ENCODE data around the gene PDE4B.

Gene PDE4B

DNA sequence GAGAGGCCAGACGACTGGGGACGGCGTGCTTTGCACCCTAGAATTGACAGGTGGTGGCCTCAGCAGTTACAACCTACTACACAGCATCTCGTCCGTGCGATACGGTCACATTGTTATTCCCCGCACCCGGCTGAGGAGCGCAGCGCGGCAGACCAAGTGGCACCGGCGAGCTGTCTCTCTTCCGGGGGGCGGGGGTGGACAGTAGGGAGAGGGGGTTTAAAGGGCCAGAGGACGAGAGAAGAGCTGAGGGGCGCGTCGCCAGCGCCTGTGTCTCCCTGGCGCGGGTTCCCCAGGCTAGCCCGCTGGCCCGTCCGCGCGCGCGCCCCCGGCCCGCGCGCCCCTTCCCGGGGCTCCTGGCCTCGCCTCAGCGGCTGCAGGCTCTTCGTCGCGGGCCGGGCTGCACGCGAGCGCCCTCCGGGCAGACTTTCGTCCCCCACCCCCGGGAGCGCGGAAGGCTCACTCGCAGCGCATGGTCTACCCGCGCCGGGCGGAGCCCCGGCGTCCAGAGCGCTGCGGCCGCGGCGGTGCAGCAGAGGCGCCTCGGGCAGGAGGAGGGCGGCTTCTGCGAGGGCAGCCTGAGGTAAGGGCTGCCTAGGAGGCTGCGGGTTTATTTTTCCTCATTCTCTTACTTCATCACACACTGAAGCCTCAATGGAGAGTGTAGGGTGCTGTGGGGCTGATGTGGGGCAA is at the start of gene PDE4B:
Gene PDE4B, plus strand, starts transcription at position 227 of the 690 bp plus-strand sequence.
- DNase-seq, result peak; percentile 36

DNA sequence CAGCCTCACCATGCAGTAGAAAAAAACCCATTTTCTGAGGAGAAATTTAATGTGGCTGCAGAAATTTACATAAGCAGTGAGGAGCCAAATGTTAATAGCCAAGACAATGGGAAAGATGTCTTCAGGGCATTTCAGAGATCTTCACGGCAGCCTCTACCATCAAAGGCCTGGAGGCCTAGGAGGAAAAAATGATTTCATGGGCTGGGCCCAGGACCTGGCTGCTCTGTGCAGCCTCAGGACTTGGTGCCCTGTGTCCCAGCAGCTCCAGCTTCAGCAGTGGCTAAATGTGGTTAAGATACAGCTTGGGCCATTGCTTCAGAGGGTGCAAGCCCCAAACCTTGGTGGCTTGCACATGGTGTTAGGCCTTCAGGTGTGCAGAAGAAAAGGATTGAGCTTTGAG is 48.0 kb upstream of the PDE4B start:
- DNase-seq, result no peak

DNA sequence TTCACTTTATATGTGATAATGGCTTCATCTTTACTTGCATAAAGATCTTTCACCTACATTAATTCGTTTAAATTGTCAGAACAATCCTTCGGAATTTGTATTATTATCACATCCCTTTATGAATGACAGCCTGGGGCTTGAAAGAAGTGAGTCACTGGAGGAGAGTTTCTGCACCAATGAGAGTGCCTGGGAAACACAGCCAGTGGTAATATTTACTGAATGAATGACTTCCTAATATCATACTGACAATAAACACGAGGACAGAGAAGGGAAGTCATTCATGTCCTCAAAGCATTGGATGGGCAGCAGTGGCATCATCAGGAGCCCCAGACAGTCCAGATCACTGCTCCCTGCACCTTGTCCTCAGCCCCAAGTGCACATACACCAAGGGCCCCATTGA is 40.7 kb upstream of the PDE4B start:
- no peak for DNase-seq

- peak; percentile 35 for DNase-seq
Measured at GRCh38 chr1:65756616-65757015, 36.1 kb upstream of the PDE4B start.

- no peak for DNase-seq
Measured at GRCh38 chr1:65757531-65757930, 35.2 kb upstream of the PDE4B start.

GRCh38 chr1:65758128-65758527 is 34.6 kb upstream of the PDE4B start:
- no peak for DNase-seq

GRCh38 chr1:65759516-65759915 is 33.2 kb upstream of the PDE4B start:
- no peak for DNase-seq

DNA sequence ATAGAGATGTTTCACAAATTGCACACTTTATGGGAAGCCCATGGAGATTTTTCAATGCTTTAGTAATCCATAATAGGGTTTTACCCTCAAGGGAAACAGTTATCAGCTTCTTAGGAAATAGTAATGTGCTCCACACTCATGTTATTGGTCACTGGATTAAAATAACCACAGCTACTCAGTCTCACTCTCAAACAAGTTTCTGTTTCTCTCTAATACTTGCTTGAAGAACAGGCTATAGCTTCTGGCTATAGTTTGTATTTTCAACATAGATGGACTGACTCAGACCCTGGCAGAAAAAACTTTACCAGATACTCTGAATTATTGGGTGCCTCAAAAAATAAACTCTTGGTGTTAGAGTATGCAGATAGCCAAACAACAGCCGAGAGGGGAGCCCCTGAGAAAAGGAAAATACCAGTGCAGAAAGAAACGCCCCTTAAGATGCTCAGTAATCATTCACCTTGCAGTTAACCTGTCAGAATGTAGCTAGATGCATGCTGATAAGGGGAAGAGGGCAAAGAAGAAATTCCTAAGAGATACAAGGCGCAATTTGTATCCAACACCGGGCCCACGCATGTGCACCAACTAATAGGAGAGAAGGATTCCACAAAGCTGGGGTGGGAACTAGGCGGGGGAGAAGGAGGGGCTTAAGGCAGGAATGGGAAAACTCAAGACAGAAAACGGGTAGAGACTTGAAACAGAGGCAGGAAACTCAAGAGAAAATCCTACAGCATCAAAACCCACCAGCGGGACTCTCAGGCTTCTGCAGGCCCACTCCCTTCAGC is 30.4 kb upstream of the PDE4B start:
- peak; percentile 5 for DNase-seq

- DNase-seq, result no peak
Measured at GRCh38 chr1:65764052-65764451, 28.6 kb upstream of the PDE4B start.

DNA sequence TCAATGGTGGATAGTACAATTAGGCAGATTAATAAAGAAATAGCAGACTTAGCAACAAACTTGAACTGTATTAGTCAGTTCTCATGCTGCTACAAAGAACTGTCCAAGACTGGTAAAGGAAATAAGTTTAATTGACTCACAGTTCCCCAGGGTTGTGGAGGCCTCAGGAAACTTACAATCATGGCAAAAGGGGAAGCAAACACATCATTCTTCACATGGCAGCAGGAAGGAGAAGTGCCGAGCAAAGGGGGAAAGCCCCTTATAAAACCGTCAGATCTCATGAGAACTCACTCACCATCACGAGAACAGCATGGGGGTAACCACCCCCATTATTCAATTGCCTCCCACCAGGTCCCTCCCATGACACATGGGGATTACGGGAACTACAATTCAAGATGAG is 27.1 kb upstream of the PDE4B start:
- DNase-seq, result no peak

DNA sequence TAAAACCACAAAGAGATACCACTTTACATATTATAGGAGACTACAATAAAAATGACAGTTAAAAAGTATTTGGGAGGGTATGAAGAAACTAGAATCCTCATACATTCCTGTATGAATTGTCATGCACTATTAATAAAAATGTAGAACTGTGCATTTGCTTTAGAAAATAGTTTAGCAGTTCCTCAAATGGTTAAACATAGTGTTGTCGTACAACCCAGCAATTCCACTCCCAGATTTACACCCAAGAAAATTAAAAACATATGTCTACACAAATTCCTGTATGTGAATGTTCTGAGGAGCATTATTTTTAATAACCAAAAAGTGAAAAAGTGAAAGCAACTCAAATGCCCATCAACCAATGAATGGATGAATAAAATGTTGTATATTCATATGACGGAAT is 23.1 kb upstream of the PDE4B start:
- DNase-seq, result peak; percentile 84

- peak; percentile 3 for DNase-seq
Measured at GRCh38 chr1:65772607-65773006, 20.1 kb upstream of the PDE4B start.

GRCh38 chr1:65773391-65774123 is 19.1 kb upstream of the PDE4B start:
- peak; percentile 58 for DNase-seq

GRCh38 chr1:65788762-65789161 is 3.9 kb upstream of the PDE4B start:
- no peak for DNase-seq

DNA sequence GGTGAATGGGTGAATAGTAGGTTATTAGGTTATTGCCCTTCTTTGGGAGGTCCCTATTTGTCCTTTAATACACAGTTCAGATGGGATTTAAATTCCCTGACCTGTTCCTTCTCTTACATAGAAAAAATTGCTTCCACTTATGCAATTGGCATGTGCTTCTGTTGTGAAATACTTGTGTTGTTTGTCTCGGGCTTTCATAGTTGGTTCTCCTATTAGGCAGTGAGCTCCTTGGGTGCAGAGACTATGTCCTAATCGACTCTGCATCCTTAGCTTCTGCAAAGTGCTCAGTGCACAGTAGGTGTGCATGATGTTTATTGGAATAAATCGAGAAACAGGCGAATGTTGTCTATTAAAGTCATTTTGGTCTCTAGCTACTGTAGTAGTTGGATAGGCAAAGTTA is 1.3 kb upstream of the PDE4B start:
- peak; percentile 7 for DNase-seq

- DNase-seq, result peak; percentile 15
Measured at GRCh38 chr1:65791801-65792668, 660 bp upstream of the PDE4B start.

GRCh38 chr1:65793359-65793732 is 651 bp downstream of the PDE4B start:
- no peak for DNase-seq

DNA sequence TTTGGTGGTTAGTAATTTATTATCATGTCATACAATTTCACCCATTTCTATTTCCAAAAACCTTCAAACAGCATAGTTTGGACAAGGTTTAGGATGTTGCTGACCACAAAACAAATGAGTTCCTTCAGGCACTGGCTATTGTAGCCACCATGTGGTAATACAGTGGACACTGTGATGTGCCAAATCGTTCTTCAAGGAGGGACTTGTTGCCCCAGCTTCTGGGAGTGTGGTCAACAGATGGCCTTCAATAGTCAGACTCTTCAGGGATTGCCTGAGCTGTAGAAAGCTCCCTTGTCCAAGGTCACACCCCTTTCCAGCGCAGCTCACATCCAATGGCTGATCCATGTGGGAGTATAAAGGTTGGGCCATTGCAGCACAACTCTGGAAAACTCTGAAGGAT is 2.6 kb downstream of the PDE4B start:
- DNase-seq, result no peak

DNA sequence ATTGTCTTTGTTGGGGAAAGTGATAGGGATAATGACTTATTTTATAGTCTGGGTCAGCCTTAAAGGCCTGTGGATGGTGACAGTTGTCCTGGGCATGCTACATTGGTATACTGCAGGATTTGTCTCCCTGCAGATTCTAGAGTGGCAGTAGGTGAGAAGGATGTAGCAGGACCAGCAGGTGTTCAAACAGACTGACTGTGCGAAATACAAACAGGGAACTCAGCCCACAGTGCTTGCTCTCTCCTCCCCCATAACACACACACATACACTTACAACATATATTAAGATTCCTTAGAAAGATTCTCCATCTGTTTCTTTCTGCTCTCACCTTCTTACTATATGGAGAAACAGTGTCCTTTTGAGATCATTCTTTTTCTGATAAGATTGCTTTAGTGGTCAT is 6.9 kb downstream of the PDE4B start:
- DNase-seq, result no peak

- DNase-seq, result no peak
Measured at GRCh38 chr1:65804584-65804983, 11.9 kb downstream of the PDE4B start.

- peak; percentile 85 for DNase-seq
Measured at GRCh38 chr1:65812065-65812464, 19.4 kb downstream of the PDE4B start.

- no peak for DNase-seq
Measured at GRCh38 chr1:65813956-65814355, 21.3 kb downstream of the PDE4B start.

- DNase-seq, result no peak
Measured at GRCh38 chr1:65814752-65815151, 22.1 kb downstream of the PDE4B start.
